DOHH2 (cell line): Measurements from ENCODE around the gene AQP6.

Experiments used
- H3F3A ChIP-seq: fragments of 200-600 bp; sonication (generic), shearing (Covaris generic); 2 replicates; pipeline ENCODE4 v1.6.0; 2016; ENCODE audit warnings: antibody characterized with exemption, mild to moderate bottlenecking; ENCODE audit not compliant: control insufficient read depth, insufficient read depth
- H3K27ac ChIP-seq: fragments of 200-600 bp; sonication (generic); 2 replicates; pipeline ENCODE4 v1.5.1; 2014; ENCODE audit warnings: low read depth, mild to moderate bottlenecking, low read length, moderate library complexity
- H3K27me3 ChIP-seq: fragments of 200-600 bp; sonication (generic); 2 replicates; pipeline ENCODE4 v1.6.1; 2014; ENCODE audit warnings: mild to moderate bottlenecking, low read length, mixed read lengths; ENCODE audit not compliant: control insufficient read depth
- H3K36me3 ChIP-seq: fragments of 200-600 bp; sonication (generic); 2 replicates; pipeline ENCODE4 v1.6.1; 2014; ENCODE audit warnings: mild to moderate bottlenecking, low read length, moderate library complexity, mixed read lengths; ENCODE audit not compliant: control insufficient read depth
- H3K4me1 ChIP-seq: fragments of 200-600 bp; sonication (generic); 2 replicates; pipeline ENCODE4 v1.6.1; 2014; ENCODE audit warnings: mild to moderate bottlenecking, low read length, mixed read lengths; ENCODE audit not compliant: control insufficient read depth
- H3K4me2 ChIP-seq: fragments of 200-600 bp; sonication (generic); 2 replicates; pipeline ENCODE4 v1.6.0; 2014; ENCODE audit warnings: mild to moderate bottlenecking, low read length, moderate library complexity
- H3K4me3 ChIP-seq: fragments of 200-600 bp; sonication (generic); 2 replicates; pipeline ENCODE4 v1.5.1; 2014; ENCODE audit warnings: mild to moderate bottlenecking, low read length, mixed read lengths
- H3K79me2 ChIP-seq: fragments of 200-600 bp; sonication (generic); 2 replicates; pipeline ENCODE4 v1.6.1; 2014; ENCODE audit warnings: mild to moderate bottlenecking, low read length, mixed read lengths; ENCODE audit not compliant: control insufficient read depth
- H3K9me2 ChIP-seq: fragments of 200-600 bp; sonication (generic); replicated peaks from 2 replicates; pipeline ENCODE4 v1.6.1; 2014; ENCODE audit warnings: mild to moderate bottlenecking, low read length, mixed read lengths; ENCODE audit not compliant: control insufficient read depth
- H3K9me3 ChIP-seq: fragments of 200-600 bp; sonication (generic); 2 replicates; pipeline ENCODE4 v1.6.1; 2014; ENCODE audit warnings: antibody characterized with exemption, low read length, mixed read lengths; ENCODE audit not compliant: control insufficient read depth, insufficient read depth
- H4K20me1 ChIP-seq: fragments of 200-600 bp; sonication (generic); 2 replicates; pipeline ENCODE4 v1.6.0; 2014; ENCODE audit warnings: low read depth, mild to moderate bottlenecking, antibody characterized with exemption, low read length, moderate library complexity; ENCODE audit not compliant: control insufficient read depth, insufficient read depth
- CTCF ChIP-seq: fragments of 200-600 bp; sonication (generic); IDR thresholded peaks from one replicate; pipeline ENCODE4 v1.5.1; 2014; ENCODE audit warnings: antibody characterized with exemption, mild to moderate bottlenecking, low read depth, low read length; ENCODE audit not compliant: poor library complexity, severe bottlenecking
- EZH2phosphoT487 ChIP-seq: fragments of 200-600 bp; sonication (generic); IDR thresholded peaks from 2 replicates; pipeline ENCODE4 v1.6.1; 2017; ENCODE audit warnings: borderline replicate concordance, mild to moderate bottlenecking, antibody characterized with exemption, low read length, moderate library complexity, mixed read lengths

AQP6 gene

GRCh38 chr12:50024227-50024626 lies 51.5 kb downstream of the AQP6 start:
- TF ChIP-seq EZH2phosphoT487 (no peak), CTCF (no peak)
- peaks cover 61% of the 10 kb centered on the region for H3K79me2 ChIP-seq
- no peaks in the 10 kb centered on the region for H3K9me2 ChIP-seq

DNA sequence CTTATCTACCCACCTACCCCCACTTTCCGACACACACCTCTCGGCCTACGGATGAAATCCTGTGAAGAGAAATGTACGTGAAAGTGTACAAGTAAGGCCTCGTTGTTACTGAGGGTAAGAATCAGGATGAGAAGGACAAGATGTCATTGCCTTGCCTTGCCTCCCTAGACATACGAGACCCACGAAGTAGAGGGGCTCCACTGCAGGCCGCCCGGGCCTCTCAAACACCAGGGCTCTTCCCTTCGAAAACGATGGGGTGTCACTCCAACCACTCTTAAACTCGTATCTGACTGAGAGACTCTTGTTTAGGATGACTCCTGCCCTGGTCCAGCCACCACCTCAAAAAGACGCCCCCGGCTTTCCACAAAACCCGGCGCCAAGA lies 52.0 kb downstream of the AQP6 start:
- H4K20me1 ChIP-seq: peaks cover 10% of the 10 kb centered on the region; the same call in 1 of the 2 replicates
- peak overlapping the region; percentile 81 for H3K4me2 ChIP-seq
- H3K27me3 ChIP-seq: no peaks in the 10 kb centered on the region
- TF ChIP-seq EZH2phosphoT487 (no peak), CTCF (no peak)
- H3K9me2 ChIP-seq: no peaks in the 10 kb centered on the region
- peaks cover 55% of the 10 kb centered on the region for H3K79me2 ChIP-seq
- H3K36me3 ChIP-seq: peaks cover 42% of the 10 kb centered on the region
- peaks cover 42% of the 10 kb centered on the region for H3K4me1 ChIP-seq
- H3K4me3 ChIP-seq: peak overlapping the region; percentile 95
- H3F3A ChIP-seq: no peaks in the 10 kb centered on the region; the same call in 1 of the 2 replicates
- H3K27ac ChIP-seq: peak overlapping the region; percentile 62
- no peaks in the 10 kb centered on the region for H3K9me3 ChIP-seq

More at GRCh38 chr12:50024227-50024626, 51.5 kb downstream of the AQP6 start:
- peaks cover 42% of the 10 kb centered on the region for H3K4me1 ChIP-seq
- H3K4me3 ChIP-seq: peak overlapping the region; percentile 95
- H3K36me3 ChIP-seq: peaks cover 43% of the 10 kb centered on the region
- H3K27me3 ChIP-seq: no peaks in the 10 kb centered on the region
- no peaks in the 10 kb centered on the region for H3K9me3 ChIP-seq
- peak overlapping the region; percentile 81 for H3K4me2 ChIP-seq
- H4K20me1 ChIP-seq: peaks cover 10% of the 10 kb centered on the region; the same call in 1 of the 2 replicates
- peak overlapping the region; percentile 62; the same call in 1 of the 2 replicates for H3K27ac ChIP-seq
- H3F3A ChIP-seq: no peaks in the 10 kb centered on the region; the same call in 1 of the 2 replicates

GRCh38 chr12:50025187-50026059 lies 52.7 kb downstream of the AQP6 start, which contains the start of gene RACGAP1:
Gene RACGAP1 (minus strand): TSS chr12:50025494. CDS start chr12:50016715, 8,779 bp downstream.
- Histone ChIP-seq H3K27ac (peak within 1 kb of the TSS; percentile 62), H3K79me2 (peaks cover 49% of the 10 kb centered on the region), H3K4me1 (peaks cover 42% of the 10 kb centered on the region), H3K36me3 (peaks cover 42% of the 10 kb centered on the region), H4K20me1 (peaks cover 9% of the 10 kb centered on the region; the same call in 1 of the 2 replicates), H3K9me2 (no peaks in the 10 kb centered on the region), H3K4me3 (peak within 1 kb of the TSS; percentile 95), H3K9me3 (no peaks in the 10 kb centered on the region), H3K27me3 (no peaks in the 10 kb centered on the region), H3K4me2 (peak within 1 kb of the TSS; percentile 81), H3F3A (no peaks in the 10 kb centered on the region; the same call in 1 of the 2 replicates)
- TF ChIP-seq CTCF (no peak), EZH2phosphoT487 (no peak)
